Activated effector memory CD4-positive, alpha-beta T cell treated with Interleukin-2 at 50 U/mL for 16 hours (primary cell): Measurements from ENCODE around the gene COL15A1.

Experiments
- DNase-seq: peaks from one replicate; pipeline ENCODE4 v3.0.0-alpha.2; 2020

COL15A1 gene

GRCh38 chr9:98974554-98974953 lies 30.8 kb downstream of the COL15A1 start:
- DNase-seq: no peak

DNA sequence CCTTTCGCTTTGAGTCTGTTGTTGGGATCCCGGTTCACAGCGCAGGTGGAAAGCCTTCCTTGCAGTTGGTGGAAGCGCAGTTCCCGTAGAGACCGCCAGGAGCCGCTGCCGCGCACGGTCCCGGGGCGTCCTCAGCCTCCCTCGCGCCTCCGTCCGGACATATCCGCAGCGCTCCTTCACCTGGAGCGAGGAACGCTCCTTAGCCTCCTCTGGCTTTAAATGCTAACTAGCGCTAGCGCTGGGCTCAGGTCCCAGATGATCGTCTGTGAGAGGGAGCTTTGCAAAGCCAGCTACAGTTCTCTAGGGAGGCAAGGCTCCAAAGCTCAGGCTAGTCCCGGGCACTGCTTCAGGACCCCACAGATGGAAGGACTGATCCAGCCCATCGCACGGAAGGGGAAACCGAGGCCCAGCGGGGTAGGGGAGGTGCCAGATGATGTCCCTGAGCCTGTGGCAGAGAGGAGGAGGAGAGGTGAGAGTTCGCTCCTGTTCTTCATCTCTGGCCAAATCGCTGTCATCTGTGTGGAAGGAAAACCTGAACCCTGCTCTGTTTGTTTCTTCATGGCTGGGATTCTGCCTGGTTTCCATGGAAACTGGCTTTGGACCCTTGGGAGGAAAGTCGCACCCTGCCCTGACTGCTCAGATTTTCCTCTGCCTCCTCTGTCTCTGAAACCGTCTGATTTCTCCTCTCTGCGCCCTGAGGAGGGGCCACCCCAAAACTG lies 31.4 kb downstream of the COL15A1 start:
- peak; percentile 66 for DNase-seq

- DNase-seq: no peak
These were observed 32.1 kb downstream of the COL15A1 start for GRCh38 chr9:98975838-98976237.

DNA sequence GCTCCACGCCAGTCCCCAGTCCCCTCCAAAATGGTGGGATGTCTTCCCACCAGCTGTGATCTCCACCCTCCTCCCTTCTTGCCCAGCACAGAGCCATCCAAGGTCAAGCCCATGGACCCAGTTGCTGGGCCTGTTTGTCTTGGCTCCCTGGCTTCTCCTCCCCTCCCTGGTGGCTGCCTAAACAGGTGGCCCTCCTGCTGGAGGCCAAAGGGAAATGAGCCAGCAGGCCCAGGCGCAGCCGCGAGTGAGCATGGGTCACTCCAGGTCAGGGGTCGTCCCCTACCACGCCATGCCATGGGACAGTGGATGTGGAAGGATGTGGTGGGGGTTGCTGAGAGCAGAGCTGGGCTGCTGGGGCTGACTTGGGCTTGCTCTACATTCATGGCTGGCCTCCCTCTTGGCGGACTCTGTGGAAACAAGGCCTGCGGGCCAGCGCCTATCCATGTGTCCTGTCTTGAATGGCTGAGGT lies 33.6 kb downstream of the COL15A1 start:
- DNase-seq: no peak

DNA sequence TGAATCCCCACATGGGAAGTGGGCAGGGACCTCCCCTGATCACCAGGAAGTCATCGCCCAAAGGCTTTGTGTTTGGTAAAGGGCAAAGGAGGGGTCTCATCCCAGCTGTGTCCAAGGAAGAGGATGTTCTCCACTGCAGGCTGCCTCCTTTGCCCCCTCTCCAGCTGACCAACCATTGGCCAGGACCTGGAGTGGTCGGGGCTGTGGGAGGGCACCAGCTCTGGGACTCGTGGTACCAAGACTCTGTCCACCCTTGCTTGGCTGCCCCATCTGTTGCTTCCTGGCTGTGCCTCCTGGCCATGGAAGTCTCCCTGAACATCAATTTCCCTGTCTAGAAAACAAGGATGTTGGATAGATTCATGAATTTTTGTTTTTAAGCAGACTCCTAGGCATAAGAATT lies 34.1 kb downstream of the COL15A1 start:
- DNase-seq: no peak

- DNase-seq: no peak
These were observed 34.5 kb downstream of the COL15A1 start for GRCh38 chr9:98978231-98978681.

GRCh38 chr9:98980291-98980690 lies 36.6 kb downstream of the COL15A1 start:
- no peak for DNase-seq

DNA sequence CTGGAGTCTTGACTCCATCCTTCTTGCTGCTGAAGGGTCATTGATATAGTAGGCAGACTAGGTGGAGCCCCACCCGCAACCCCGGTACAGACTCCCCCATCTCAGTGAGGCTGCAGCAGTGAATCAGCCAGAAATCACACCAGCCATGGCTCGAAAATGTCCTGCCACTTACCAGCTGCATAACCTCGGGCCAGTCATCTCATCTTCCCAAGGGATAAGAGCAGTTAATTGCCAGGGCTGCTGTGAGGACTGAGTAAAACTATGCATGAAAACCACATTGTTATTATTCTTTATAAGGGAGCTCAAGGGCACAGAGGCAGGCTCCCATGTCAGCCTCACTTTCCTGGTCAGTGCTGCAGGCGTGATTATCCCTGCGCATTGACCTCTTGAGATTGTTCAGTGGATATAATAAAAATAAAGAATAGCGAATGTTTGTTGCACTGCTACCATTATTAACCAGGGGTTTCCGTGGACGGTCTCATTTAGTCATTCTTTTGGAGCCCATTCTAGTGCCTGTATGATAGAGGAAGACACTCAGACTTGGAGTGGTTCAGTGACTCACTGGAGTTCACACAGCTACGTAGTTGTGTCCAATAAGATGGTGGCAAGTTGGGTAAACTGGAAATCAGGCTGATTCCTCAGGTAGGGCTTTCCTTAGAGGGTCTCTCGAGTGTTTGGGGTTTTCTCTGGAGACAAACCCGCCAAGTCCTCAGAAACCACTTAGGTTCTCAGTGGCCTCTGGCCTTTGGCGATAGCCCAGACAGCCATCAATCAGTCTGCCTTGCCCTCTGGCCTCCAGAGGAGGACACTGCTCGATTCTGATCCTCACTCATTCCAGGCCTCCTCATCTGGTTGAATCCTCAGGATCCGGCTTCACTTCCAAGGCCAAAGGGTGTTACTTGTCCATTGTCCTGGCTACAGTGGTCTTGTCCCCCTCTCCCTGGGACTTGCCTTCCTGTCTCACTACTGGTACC lies 39.9 kb downstream of the COL15A1 start:
- DNase-seq: no peak

DNA sequence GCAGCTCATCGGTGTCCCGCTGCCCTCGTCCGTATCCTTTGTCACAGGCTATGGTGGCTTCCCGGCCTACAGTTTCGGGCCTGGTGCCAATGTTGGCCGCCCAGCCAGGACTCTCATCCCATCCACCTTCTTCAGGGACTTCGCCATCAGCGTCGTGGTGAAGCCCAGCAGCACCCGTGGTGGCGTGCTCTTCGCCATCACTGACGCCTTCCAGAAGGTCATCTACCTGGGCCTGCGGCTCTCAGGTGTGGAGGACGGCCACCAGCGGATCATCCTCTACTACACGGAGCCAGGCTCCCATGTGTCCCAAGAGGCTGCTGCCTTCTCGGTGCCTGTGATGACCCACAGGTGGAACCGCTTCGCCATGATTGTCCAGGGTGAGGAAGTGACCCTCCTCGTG lies 41.9 kb downstream of the COL15A1 start:
- no peak for DNase-seq

- DNase-seq: no peak
These were observed 43.4 kb downstream of the COL15A1 start for GRCh38 chr9:98986866-98987651.

DNA sequence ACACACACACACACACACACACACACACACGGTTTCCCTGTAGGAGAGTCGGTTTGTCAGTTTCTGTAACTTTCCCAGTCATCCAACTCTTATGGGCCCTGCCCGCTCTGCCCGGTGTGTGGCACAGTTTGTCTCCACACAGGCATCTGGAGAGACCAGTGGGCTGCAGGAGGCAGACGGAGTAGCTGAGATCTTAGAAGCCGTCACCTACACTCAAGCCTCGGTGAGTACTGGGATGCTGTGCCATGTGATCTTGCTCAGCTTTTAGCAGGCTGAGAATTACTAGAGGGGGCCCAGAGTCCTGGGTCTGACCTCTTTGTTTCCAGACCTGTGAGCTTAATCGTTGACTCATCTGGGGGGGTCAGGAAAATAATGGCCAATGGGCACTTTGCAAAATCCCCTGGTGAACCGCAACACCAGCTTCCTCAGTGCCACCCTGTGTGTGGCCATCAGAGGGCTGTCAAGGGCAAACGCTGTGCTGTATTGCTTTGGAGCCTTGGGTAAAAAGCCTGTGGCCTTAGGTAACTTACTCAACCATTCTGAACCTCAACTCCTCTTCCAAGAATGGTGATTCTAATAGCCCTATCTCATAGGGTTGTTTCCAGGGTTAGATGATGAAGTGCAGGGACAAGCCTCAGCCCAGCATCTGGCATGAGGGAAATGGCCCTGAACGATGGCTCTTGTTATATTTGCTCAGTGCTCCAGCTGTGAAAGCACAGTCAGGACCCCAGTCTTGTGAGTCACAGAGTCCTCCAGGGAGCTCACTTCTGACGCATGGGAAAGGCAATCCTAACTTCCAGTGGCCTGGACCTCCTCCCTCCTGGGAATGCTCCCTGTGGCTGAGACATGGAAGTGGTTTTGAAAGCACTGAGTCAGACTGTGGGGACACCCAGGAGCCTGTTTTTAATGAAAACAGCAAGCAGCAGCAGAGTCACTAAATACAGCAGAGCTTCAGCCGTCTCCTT lies 45.6 kb downstream of the COL15A1 start:
- no peak for DNase-seq

DNA sequence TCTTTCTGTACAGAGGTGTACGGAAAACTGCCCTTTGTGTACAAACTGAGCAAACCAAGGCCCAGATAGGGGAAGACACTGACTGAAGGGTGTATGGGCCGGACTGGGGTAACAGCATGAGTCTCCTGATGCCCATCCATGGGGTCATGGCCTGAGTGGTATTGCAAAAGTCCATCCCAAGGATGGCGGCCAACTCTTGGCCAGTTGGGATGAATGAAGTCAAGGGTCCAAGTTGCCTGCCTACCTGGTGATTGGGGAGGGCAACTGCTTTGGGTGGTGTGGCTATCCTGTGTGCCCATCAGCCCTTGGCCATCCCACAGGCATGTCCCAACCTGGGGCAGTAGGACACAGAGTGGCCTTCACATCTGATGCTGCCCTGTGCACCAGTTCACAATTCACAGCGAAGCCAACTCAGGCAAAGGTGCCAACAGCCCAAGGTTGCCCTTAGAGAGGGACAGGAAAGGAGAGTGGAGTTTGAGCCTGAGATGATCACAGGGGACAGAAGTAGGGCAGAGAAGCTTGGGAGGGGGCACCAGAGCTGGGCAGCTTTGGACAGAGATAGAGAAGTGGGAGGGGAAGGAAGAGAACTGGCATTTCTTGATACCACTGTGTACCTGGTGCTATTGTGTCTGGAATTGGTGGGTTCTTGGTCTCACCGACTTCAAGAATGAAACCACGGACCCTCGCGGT lies 46.6 kb downstream of the COL15A1 start:
- DNase-seq: no peak

DNA sequence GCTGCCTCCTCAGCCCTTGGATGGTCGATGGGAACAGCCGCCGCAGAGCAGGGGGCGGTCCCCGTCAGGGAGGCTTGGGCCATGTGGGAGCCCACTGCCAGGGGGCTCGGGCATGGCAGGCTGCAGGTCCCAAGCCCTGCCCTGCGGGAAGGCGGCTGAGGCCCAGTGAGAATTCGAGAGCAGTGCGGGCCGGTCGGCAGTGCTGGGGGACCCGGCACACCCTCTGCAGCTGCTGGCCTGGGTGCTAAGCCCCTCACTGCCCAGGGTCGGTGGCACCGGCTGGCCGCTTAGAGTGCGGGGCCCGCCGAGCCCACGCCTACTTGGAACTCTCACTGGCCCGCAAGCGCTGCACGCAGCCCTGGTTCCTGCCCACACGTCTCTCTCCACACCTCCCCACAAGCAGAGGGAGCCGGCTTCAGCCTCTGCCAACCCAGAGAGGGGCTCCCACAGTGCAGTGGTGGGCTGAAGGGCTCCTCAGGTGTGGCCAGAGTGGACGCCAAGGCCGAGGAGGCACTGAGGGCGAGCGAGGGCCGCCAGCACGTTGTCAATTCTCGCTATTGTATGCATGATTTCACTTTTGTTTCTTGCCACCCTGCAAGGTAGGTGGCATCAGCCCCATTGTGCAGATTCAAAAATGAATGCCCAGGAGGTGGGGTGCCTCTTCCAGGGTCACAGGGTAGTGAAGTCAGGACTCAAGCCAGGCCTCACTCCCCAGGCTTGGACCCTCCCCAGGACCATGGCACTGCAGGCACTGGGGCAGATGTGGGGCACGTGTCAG lies 48.6 kb downstream of the COL15A1 start:
- DNase-seq: no peak

DNA sequence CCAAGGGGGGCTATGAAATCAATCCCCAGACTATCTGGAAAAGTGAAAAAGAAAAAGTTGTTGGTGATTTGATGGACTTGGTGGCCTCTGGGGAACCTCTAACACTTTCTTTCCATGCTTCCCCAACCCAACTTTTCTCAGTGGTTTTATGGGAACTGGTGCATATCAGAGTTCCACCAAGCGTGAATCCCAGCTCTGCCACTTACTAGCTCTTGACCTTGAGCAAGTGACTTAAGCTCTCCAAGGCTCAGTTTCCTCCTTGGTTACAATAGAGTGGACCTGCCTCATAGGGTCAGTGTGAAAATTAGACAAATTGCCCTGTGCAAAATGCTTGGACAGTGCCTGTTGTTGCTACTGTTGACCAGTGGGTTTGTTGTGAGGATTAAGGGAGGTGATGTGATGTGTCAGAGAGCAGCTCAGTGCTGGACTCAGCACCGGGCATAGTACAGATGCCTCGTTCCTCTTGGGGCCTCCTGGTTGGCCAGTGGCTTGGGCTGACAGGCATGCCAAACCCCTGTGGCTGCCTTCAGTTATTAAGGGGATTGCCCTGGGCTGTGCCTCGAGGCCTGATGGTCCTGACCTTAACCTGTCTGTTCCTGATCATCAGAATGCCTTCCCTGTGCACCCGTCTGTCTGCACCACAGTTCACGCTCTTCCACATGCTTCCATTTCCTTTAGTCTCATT lies 49.3 kb downstream of the COL15A1 start:
- DNase-seq: no peak

- DNase-seq: no peak
These were observed 49.9 kb downstream of the COL15A1 start for GRCh38 chr9:98993570-98993945.

- no peak for DNase-seq
These were observed 50.7 kb downstream of the COL15A1 start for GRCh38 chr9:98994172-98995058.

DNA sequence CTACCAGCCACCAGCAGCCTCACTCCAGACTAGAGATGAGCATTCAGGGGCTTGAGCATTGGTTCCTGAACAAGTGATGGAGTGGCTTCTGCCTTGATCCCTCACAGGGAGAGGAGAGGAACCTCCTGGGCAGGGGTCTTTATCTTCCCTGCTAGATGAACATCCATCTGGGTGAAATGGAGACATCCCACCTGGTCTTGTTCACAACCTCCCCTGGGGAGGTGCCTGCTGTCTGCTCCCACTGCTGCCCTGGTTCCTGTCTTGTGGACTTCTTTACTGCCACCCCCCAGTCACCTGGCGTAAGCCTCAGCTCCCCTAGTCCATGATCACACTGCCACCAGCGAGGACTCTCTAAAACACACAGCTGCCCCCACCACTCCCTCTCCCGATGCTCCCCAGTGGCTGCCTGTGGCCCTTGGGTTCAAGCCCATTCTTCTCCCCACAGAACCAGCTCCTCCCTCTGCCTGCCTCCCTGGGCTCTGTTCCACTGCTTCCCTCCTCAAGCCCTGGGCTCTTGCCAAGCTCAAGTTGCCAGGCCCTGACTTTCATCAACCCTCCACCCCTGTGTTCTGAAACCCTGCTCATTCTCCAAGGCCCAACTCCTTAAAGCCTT lies 51.5 kb downstream of the COL15A1 start:
- no peak for DNase-seq

GRCh38 chr9:98995971-98996504 lies 52.3 kb downstream of the COL15A1 start:
- no peak for DNase-seq
